NCI-H146 treated with DMSO at 0.1 percent for 48 hours (cell line): ENCODE results near the gene MIA2.
A peak's percentile ranks its signal among the peaks of the same experiment; 100 is the strongest.
"Not testable (repeated sequence)": the region's sequence is repeated elsewhere in the genome, so short reads cannot be mapped to it uniquely, and the experiment has no call there.

Experiments used
- DNase-seq: peaks from one replicate; lab custom pipeline; 2025; ENCODE audit not compliant: unreplicated experiment; lab: John Stamatoyannopoulos, UW

The MIA2 gene

GRCh38 chr14:39229601-39230110 is 4.1 kb upstream of the MIA2 start:
- no peak for DNase-seq

GRCh38 chr14:39230416-39231035 is 3.2 kb upstream of the MIA2 start:
- no peak for DNase-seq

- peak; percentile 4 for DNase-seq
These were observed 1.8 kb upstream of the MIA2 start for GRCh38 chr14:39231751-39232553.

GRCh38 chr14:39232554-39233415 is 930 bp upstream of the MIA2 start:
- DNase-seq: no peak

- DNase-seq: not testable (repeated sequence)
These were observed 1.3 kb downstream of the MIA2 start for GRCh38 chr14:39234986-39235385.

GRCh38 chr14:39235466-39235865 is 1.8 kb downstream of the MIA2 start:
- DNase-seq: not testable (repeated sequence)

GRCh38 chr14:39240769-39241168 is 7.1 kb downstream of the MIA2 start:
- no peak for DNase-seq

GRCh38 chr14:39241637-39242036 is 7.9 kb downstream of the MIA2 start:
- no peak for DNase-seq

GRCh38 chr14:39243831-39244230 is 10.1 kb downstream of the MIA2 start:
- DNase-seq: no peak

GRCh38 chr14:39246618-39247017 is 12.9 kb downstream of the MIA2 start:
- DNase-seq: no peak

GRCh38 chr14:39247256-39247655 is 13.5 kb downstream of the MIA2 start:
- no peak for DNase-seq

- DNase-seq: no peak
These were observed 17.8 kb downstream of the MIA2 start for GRCh38 chr14:39251547-39251946.

GRCh38 chr14:39257388-39257787 is 23.7 kb downstream of the MIA2 start:
- DNase-seq: not testable (repeated sequence)

- no peak for DNase-seq
These were observed 25.2 kb downstream of the MIA2 start for GRCh38 chr14:39258782-39259545.

- DNase-seq: not testable (repeated sequence)
These were observed 26.4 kb downstream of the MIA2 start for GRCh38 chr14:39260161-39260560.

GRCh38 chr14:39262214-39262613 is 28.5 kb downstream of the MIA2 start:
- DNase-seq: not testable (repeated sequence)

- no peak for DNase-seq
These were observed 30.3 kb downstream of the MIA2 start for GRCh38 chr14:39264057-39264456.

- no peak for DNase-seq
These were observed 30.8 kb downstream of the MIA2 start for GRCh38 chr14:39264558-39264957.

GRCh38 chr14:39265033-39265432 is 31.3 kb downstream of the MIA2 start:
- no peak for DNase-seq

- DNase-seq: no peak
These were observed 32.2 kb downstream of the MIA2 start for GRCh38 chr14:39265806-39266524.
